GM18909 (cell line): ENCODE results near the gene SLC35E2B.
"Not testable (repeated sequence)": the region's sequence is repeated elsewhere in the genome, so short reads cannot be mapped to it uniquely, and the experiment has no call there.

Source experiments
- ATAC-seq: cut with Tn5 transposase; IDR thresholded peaks from one replicate; pipeline ENCODE4 v1.9.1; 2021; ENCODE audit warnings: mild to moderate bottlenecking; ENCODE audit not compliant: unreplicated experiment, poor library complexity

SLC35E2B gene

DNA sequence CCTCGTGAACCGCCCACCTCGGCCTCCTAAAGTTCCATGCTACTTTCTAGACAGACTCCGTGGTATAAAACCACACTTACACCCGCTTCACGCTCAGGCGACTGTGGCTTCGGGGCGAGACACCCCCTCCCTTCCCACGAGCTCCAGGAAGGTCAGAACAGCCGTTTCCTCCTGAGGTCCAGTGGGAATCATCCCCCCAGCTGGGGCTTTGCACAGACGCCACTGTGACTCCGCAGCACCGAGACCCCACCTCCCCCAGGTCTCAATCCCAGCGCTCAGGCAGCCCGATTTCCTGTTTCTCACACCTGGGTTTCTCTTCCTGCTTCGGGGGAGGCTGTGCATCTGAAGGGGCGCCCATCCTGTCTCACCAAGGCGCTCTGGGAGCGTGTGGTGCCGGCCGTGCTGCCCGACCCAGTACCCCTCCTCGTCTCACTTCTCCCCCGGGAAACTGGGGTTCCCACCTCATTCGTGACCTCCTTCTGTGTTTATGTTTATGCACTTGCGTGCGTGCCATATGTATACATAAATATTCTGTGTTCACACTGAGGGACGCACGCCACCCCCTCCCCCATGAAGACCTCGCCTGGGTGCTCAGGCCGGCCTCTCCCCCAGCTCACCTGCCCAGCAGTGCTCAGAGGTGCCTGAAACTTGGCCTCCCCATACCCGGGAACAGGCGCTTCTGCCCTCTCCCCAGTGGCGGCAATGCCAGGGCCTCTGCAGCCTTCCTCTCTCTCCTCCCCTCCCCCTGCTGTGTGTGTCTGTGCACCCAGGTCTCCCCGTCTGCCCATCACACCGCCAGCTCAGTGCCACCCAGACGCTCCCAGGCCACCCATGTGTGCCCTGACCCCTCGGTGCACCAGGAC, 14.6 kb downstream of the SLC35E2B start:
- peak; percentile 71 for ATAC-seq

DNA sequence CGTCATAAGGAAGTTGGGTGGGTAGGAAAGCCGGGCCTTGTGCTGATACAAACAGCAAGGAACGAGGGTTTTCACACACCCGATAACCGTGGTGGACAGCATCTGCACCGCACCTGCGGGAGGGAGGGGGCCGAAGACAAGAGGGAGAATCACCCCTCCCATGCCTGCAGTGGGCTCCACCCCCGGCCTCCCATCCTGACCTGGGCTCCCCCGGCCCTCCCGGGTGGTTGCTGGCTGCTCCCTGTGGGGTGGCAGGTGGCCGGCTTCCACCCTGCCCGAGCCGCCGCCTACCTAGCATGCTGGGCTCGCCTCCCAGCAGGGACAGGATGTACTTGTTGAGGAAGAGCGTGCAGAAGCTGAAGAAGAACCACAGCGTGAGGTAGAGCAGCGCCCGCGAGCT, 16.5 kb downstream of the SLC35E2B start:
- not testable (repeated sequence) for ATAC-seq

DNA sequence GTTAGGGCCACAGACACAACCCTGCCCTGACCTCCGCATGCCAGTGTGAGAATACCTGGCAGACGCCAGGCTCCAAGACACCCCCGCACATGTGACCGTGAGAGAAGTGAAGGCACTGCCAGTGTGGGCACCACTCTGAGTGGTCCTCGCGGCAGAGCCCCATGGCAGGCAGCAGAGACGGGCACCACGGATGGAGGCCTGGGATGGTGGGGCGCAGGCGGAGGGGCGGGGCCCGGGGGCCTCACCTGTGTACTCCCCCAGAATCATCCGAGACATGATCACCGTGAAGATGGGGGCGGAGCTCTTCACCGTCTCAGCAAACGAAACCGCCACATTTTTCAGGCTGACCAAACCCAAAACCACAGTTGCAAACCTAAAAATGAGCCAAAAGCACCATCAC, 17.4 kb downstream of the SLC35E2B start:
- not testable (repeated sequence) for ATAC-seq

DNA sequence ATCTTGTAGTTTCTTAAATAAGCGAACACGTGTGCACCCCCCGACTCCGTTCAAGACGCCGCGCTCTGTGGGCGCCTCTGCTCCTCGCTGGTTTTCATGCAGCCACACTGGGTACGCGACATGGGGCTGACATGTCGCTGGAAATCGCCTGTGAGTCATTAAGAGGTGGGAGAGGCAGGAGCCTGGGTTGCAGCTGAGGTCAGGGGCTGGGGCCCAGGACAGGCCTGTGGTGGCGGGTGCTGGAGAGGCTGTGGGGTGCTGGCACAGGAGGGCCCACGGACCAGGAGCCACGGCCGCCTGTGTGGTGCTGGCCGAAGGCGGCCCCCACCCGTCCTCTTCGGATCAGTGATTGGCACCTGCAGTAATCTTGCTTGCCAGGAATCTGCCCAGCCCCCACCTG, 17.8 kb downstream of the SLC35E2B start:
- not testable (repeated sequence) for ATAC-seq

DNA sequence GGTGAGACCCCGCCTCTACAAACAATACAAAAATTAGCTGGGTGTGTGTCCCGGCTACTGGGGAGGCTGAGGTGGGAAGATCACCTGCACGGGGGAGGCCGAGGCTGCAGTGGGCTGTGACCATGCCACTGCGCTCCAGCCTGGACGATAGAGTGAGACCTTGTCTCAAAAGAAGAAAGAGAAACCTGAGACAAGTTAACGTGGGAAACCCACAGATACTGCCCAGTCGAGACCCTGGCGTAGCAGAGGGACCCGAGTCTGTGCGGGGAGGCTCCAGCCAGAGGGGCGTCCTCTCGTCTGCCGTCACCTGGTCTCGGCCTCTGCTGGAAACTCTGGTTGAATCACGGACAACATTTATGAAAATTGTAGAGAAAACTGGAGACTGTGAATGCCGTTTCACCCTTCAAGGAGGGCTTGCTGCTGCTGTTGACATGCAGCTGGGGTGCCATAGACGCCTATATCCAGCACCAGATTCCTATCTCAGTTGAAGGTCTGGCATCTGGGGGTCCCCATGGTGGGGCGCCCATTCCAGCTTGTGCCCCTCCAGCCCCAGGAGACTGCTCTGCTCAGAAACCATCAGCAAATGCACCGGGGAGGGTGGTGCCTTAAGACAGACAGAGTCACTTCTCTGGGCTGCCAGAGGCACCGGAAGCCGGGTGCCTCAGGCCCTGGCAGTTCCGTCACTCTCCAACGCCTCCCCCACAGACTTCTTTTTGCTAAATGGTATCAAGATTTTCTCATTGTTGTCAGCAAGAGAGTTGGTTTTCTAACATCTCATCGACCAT, 20.2 kb downstream of the SLC35E2B start:
- no peak for ATAC-seq

DNA sequence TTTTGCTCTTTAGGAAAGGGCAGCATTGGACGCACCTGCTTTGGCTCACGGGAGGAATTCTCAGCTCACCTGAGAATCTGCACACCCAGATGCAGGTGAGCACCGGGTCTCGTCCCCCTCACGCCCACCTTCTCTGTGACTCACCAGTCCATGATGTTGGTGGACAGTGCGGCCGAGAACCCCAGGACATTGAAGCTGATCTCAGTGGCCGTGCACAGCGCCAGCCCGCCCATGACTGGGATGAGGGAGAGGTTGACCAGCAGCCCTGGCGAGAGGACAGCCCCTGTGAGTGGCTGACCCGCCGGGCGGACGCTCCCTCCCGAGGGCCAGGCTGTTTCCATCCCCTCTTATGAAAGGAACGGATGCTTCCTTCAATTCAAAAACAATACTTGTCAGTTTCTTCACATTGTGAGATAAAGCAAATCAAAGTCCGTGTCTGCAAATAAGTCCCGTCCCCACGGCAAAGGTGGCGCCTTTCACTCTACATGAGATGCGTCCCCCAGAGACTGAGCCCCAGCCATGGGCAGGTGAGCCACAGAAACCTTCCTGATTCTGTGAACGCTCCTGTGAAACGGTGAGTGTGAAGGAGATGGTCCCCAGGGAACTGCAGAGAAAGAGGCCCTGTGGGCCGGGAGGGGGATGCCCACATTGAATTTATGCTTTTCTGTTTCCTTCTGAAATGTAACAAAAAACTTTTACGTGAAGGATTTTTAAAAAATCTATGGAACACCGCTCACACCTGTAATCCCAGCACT, 21.1 kb downstream of the SLC35E2B start:
- ATAC-seq = no peak

DNA sequence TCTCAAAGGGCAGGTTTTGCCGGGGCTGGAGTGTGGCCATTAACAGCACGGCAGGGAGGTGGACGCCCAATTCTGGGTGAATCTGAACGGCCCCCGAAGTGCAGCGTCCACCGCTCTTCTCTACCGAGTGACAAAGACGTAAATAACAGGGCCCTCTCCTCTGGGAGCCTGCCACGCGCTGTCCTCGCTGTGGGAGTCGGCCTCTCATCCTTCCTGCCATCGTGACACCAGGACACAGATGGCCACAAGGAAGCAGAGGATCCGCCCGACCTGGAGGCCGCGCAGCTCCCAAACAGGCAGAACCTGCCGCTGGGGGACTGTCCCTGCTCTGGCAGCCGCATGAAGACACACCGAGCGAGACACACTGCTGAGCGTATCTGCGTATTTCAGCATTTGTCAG, 21.7 kb downstream of the SLC35E2B start:
- no peak for ATAC-seq

DNA sequence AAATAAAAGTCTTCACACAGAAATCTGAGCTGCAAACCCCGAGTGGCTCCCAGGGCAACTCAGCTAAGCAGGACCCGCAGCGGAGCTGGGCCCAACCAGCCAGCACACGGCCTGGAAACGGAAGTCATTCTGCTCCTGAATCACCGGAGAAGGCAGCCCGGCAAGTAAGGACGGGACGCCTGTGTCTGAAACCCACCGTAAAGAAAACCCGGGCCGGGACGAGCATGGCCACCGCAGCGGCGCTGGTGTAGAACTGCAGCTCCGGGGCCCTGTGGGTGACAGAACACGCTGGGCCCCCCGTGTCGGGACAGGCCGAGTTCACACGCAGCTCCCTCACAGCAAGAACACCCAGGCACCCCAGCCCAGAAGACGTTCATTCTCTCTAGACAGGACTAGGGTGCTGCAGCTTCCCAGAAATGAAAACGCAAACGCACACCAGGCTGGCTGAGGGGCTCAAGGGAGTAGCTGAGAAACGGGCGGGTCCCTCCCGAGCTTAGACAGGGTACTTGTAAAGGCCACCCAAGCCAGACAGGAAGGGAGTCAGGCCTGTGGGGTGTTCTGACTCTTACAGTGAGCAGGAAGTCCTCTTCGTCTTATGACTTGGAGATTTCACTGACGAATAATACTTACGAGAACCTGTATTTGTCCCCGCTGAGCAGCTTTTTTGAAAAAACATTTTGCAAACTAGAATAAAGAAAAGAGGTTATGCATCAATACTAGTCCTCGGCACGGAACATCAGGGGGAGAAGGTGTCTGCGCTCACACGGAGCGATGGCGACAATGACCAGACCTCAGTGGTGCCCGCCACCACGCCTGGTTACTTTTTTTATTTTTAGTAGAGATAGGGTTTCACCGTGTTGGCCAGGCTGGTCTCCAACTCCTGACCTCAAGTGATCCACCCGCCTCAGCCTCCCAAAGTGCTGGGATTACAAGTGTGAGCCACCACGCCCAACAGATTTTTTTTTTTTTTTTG, 22.8 kb downstream of the SLC35E2B start:
- ATAC-seq = no peak

DNA sequence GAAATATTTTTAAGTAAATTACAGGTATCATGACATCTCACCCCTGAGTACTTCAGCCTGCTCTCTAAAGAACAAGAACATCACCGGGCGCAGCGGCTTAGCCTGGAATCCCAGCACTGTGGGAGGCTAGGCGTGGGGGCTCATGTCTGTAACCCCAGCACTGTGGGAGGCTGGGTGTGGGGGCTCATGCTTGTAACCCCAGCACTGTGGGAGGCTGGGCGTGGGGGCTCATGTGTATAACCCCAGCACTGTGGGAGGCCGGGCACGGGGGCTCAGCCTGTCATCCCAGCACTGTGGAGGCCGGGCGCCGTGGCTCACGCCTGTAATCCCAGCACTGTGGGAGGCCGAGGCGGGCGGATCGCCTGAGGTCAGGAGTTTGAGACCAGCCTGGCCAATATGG, 26.1 kb downstream of the SLC35E2B start:
- ATAC-seq = no peak

DNA sequence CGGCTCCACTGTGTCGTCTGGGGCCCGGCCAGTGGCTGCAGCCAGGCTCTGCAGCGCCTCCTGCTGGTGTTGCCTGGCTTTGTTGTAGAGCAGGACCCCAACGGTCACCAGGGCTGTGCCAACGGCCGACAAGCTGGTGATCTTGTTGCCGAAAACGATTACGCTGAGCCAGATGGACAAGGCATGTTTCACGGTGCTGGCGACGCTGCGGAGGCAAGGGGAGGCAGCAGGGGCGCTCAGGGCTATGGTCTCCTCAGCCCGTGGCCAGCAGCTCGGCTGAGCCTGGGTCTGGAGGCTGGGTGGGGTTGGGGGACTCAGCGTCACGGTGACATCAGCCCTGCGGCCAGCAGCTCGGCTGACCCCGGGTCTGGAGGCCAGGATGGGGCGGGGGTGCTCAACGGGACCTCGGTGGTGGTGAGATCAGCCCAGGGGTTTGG, 26.8 kb downstream of the SLC35E2B start:
- ATAC-seq = no peak

DNA sequence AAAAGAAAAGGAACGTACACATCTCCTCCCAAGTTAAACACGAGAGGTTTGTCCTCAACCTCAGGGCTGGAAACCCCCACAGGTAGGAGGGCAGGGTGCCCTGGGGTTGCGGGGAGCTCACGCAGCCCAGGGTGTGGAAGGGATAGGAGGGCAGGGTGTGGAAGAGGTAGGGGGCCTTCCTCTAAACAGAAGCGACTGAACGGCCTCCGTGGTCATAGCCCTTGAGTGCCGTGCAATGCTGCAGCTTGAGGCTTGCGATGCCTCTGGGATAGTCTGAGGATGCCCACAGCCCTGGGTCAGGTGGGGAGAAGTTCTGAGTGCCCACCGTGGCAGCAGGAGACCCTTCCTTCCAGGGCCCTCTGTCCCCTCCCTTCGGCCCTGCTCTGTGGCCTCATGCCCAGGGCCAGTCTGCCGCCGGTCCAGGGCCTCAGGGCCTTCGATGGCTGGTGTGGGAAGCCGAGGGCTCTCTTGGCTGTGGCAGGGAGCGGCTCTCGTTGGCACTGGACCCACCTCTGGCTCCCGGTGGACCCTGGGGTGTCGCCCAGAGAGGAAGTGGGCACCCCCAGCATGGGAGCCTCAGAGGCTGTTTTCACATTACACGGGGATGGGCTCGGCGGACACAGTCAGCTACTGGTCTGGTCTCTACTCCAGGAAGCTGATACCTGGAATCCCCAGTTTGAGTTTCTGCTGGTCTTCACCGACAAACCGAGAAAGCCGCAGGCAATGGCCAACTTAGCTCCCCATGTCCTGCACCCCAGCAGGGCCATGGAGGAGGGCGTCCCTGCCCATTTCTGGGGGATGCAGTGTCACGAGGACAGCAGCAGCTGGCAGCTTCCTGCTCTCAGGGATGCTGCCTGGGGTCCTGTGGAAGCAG, 27.4 kb downstream of the SLC35E2B start:
- ATAC-seq = no peak

DNA sequence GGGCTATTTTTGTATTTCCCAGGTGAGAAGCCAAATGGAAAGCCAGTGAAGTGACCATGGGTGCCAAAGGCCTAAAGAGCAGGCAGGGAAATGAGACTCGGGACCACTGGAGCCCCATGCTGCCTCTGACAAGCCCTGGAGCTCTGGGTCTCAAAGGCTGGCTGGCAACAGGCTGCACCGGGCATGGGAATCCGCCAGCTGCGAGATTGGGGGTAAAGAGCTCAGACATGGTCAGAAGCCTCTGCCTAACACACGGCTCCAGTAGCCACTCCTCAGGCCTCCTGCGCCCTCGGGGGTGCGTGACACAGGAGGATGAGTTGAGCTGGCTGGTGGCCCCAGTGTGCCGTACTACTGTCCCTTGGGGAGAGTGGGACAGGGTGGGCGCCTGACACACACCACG, 28.3 kb downstream of the SLC35E2B start:
- ATAC-seq = not testable (repeated sequence)

DNA sequence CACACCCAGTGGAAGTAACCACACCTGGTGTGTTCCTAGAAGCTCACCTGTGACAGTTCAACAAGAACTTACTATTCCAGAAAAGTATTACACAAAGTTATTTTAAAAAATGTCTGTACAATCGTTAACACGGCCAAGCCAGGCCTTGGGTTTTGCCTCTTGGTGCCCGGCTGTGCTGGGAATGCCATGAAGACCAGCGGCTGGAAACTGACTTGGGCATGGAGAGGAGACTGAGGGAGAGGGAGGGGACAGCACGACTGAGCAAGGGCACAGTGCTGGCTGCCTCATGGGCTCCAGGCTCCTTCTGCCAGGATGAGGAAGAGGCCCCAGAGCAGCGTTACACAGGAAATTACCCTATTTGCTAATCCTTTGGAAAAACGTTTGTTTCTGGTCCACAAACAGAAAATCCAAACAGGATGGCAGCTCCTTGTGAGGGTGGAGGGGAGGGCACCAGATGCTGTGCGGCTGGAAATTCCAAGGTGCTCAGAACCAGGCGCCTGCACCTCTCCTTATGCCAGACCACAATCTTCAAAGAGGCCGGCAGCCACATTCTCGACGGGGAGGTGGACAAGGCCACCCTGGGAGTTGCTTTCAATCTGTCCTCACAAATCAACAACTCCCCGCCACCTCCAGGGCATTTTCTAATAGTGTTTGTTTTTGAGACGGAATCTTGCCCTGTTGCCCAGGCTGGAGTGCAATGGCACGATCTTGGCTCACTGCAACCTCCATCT, 29.6 kb downstream of the SLC35E2B start:
- not testable (repeated sequence) for ATAC-seq

DNA sequence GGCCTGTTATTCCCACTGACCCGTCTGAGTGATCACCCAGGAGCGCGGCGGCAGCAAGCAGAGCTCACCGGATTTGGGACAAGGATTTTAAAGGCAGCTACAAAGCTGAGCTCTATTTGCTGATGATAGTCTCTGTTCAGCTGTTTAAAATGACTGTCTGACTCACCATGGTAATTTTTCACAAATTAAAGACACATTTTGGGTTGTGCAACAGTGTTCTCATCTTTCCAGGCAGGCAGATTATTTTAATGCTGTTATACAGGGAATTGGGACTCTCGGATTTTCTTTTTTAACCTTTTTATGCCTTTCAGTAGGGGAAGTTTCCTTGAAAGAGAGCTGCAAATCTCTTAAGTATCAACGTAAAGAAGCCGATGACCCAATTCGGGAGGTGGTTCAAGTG, 30.2 kb downstream of the SLC35E2B start:
- ATAC-seq = not testable (repeated sequence)

DNA sequence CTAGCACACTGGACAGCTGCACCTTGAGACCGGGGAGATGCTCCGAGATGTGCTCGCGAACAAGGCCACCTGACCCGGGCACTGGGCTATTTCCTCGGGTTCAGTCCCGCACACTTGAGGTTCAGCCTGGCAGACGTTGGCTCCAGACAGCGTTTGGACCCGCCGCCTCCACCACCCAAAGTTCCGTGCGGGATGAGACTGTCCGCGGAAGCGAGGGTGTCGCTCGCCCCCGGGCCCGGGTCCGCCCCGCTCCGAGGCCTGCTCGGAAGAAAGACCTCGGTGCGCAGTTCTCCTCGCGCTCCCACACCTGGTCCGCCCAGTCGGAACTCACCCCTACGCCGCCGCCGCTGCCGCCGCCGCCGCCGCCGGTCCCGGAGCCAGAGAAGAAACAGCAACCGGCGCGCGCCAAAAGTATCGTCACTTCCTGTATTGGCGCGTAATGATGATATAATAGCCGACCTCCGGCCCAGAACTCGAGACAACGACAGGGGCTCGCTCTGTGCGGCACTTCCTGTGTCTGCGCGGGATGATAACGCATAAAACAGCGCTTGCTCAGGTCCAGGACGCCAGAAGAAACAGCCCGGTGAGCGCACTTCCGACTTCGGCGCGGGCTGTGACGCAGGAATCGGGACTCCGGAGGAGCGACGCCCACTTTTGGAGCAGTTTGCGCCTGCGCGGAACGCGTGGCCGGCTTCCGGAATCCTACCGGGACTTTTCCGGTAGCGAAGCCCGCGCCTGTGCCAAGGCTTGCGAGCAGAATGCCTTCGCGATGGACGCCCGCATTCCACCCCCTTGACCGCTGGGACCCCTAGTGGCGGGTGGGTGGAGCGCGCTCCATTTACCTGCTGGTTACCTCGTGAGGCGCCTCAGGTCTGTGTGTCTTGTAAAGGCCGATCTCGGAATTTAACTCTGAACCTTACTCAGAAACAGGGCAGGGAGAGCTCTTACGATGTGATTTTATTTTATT, 33.7 kb downstream of the SLC35E2B start, which contains the start of gene CDK11B:
CDK11B (minus strand) TSS at position 422 of the 967 bp plus-strand sequence. CDS start 1,519 bp downstream, outside the sequence.
- peak; percentile 88 for ATAC-seq

DNA sequence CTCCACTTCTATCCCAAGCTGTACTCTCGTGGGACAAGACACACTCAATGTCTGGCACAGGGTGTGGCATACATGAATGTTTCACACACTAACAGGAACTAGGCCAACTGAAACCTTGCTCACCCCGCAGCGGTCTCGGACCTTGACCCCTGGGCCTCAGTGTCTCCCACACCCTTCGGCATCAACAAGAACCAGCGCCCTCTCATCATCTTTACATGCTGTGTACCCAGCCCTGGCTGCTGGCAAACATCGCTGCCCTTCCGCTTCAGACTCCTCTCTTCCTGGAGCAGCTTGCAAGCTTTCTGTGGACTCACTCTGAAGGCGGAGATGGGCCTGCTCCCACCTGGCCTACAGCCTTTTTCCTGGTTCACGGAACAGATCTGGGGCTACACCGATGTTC, 44.3 kb downstream of the SLC35E2B start:
- ATAC-seq = not testable (repeated sequence)
